Peyer's patch (tissue), 4 donors: ENCODE measurements around the gene ZHX3.

Experiments
- CTCF ChIP-seq, 6 experiments: fragments of 450-650 bp in 4 of 6; fragments of 200-600 bp in 2 of 6; sonication (generic) in 1 of 6; IDR thresholded peaks; one replicate each; pipeline ENCODE4 v1.5.1; 2017 to 2019; ENCODE audit warnings: antibody characterized with exemption in 6 of 6, mild to moderate bottlenecking in 3 of 6, moderate library complexity in 1 of 6
- POLR2A ChIP-seq, 2 donors: fragments of 450-650 bp; IDR thresholded peaks; one replicate each; pipeline ENCODE4 v1.5.1; 2017; ENCODE audit warnings: antibody characterized with exemption in 2 of 2, mild to moderate bottlenecking in 2 of 2, moderate library complexity in 2 of 2

- no peak for TF ChIP-seq POLR2A (IDR thresholded peaks at IDR 0.05)
- TF ChIP-seq CTCF (IDR thresholded peaks at IDR 0.05) = no peak
These were observed 136.8 kb downstream of the ZHX3 start for GRCh38 chr20:41180599-41181333.
